Measurements from ENCODE around the gene PDGFC. TPM values are rescaled to one million over a fixed set of nuclear protein-coding genes. Genes with fewer than 3 reads are reported as not detected.
A peak's percentile ranks its signal among the peaks of the same experiment; 100 is the strongest.
"Not testable (repeated sequence)": the region's sequence is repeated elsewhere in the genome, so short reads cannot be mapped to it uniquely, and the experiment has no call there.

The PDGFC gene
- total RNA-seq, 1 donor from 2014 or later: 12.0 TPM

- ATAC-seq; DNase-seq (ENCODE audit: low spot score); intact Hi-C loops (cut with DNase I): not testable (repeated sequence)
Observed at GRCh38 chr4:156932360-156932759, 39.2 kb downstream of the PDGFC start.

GRCh38 chr4:156931267-156931666 lies 40.3 kb downstream of the PDGFC start:
- ATAC-seq (peak; percentile 41), DNase-seq (ENCODE audit: low spot score) (no peak)
- intact Hi-C loops (cut with DNase I): no loop called here

GRCh38 chr4:156929386-156930105 lies 42.1 kb downstream of the PDGFC start:
- intact Hi-C loops (cut with DNase I): no loop called here
- ATAC-seq: no peak
- no peak for DNase-seq (ENCODE audit: low spot score)

GRCh38 chr4:156924774-156925315 lies 46.8 kb downstream of the PDGFC start:
- intact Hi-C loops (cut with DNase I): no loop called here
- ATAC-seq (no peak), DNase-seq (ENCODE audit: low spot score) (no peak)

- ATAC-seq (no peak), DNase-seq (ENCODE audit: low spot score) (no peak)
- intact Hi-C loops (cut with DNase I): no loop called here
Observed at GRCh38 chr4:156923525-156923924, 48.1 kb downstream of the PDGFC start.

GRCh38 chr4:156915221-156915620 lies 56.4 kb downstream of the PDGFC start:
- intact Hi-C loops (cut with DNase I): no loop called here
- ATAC-seq: no peak

GRCh38 chr4:156913234-156913633 lies 58.4 kb downstream of the PDGFC start:
- ATAC-seq (no peak), DNase-seq (ENCODE audit: low spot score) (no peak)
- intact Hi-C loops (cut with DNase I): no loop called here

More at GRCh38 chr4:156915221-156915620, 56.4 kb downstream of the PDGFC start:
- no peak for DNase-seq (ENCODE audit: low spot score)

GRCh38 chr4:156909010-156909409 lies 62.6 kb downstream of the PDGFC start:
- no peak for ATAC-seq
- no peak for DNase-seq (ENCODE audit: low spot score)
- intact Hi-C loops (cut with DNase I): no loop called here

- ATAC-seq (no peak), DNase-seq (ENCODE audit: low spot score) (no peak)
- intact Hi-C loops (cut with DNase I): no loop called here
Observed at GRCh38 chr4:156906325-156906724, 65.3 kb downstream of the PDGFC start.

- intact Hi-C loops (cut with DNase I): no loop called here
- ATAC-seq (no peak), DNase-seq (ENCODE audit: low spot score) (no peak)
Observed at GRCh38 chr4:156901871-156902270, 69.7 kb downstream of the PDGFC start.

GRCh38 chr4:156898373-156899117 lies 73.1 kb downstream of the PDGFC start:
- intact Hi-C loops (cut with DNase I): no loop called here
- DNase-seq (ENCODE audit: low spot score) (no peak), ATAC-seq (no peak)

- DNase-seq (ENCODE audit: low spot score) (no peak), ATAC-seq (no peak)
- intact Hi-C loops (cut with DNase I): no loop called here
Observed at GRCh38 chr4:156896527-156896926, 75.1 kb downstream of the PDGFC start.

- DNase-seq (ENCODE audit: low spot score): no peak
- no peak for ATAC-seq
- intact Hi-C loops (cut with DNase I): no loop called here
Observed at GRCh38 chr4:156894234-156894633, 77.4 kb downstream of the PDGFC start.

GRCh38 chr4:156892805-156893204 lies 78.8 kb downstream of the PDGFC start:
- no peak for DNase-seq (ENCODE audit: low spot score)
- intact Hi-C loops (cut with DNase I): no loop called here
- ATAC-seq: no peak

- no peak for DNase-seq (ENCODE audit: low spot score)
- intact Hi-C loops (cut with DNase I): no loop called here
- peak; percentile 57 for ATAC-seq
Observed at GRCh38 chr4:156889616-156890594, 81.7 kb downstream of the PDGFC start.

- no peak for DNase-seq (ENCODE audit: low spot score)
- ATAC-seq: no peak
- intact Hi-C loops (cut with DNase I): no loop called here
Observed at GRCh38 chr4:156888762-156889161, 82.8 kb downstream of the PDGFC start.

GRCh38 chr4:156886481-156886880 lies 85.1 kb downstream of the PDGFC start:
- intact Hi-C loops (cut with DNase I): no loop called here
- no peak for ATAC-seq
- no peak for DNase-seq (ENCODE audit: low spot score)

GRCh38 chr4:156885374-156885773 lies 86.2 kb downstream of the PDGFC start:
- intact Hi-C loops (cut with DNase I): no loop called here
- ATAC-seq: no peak

GRCh38 chr4:156884183-156884582 lies 87.4 kb downstream of the PDGFC start:
- DNase-seq (ENCODE audit: low spot score) (no peak), ATAC-seq (no peak)
- intact Hi-C loops (cut with DNase I): no loop called here

More at GRCh38 chr4:156885374-156885773, 86.2 kb downstream of the PDGFC start:
- no peak for DNase-seq (ENCODE audit: low spot score)
